Skin epidermis (tissue), 12 donors: ENCODE results near the gene OR1K1.
"Not testable (repeated sequence)": the region's sequence is repeated elsewhere in the genome, so short reads cannot be mapped to it uniquely, and the experiment has no call there.

Experiments
- H3K27ac ChIP-seq, 21 experiments: fragments of 200-600 bp; sonication (generic) in 11 of 21; one replicate each; pipeline ENCODE4 v1.5.0; 2020; ENCODE audit warnings: mild to moderate bottlenecking in 3 of 21, inconsistent platforms in 2 of 21, moderate library complexity in 2 of 21
- H3K4me3 ChIP-seq, 7 experiments: fragments of 200-600 bp; sonication (generic) in 2 of 7; one replicate each; pipeline ENCODE4 v1.5.0; 2020; ENCODE audit warnings: inconsistent platforms in 2 of 7, mild to moderate bottlenecking in 2 of 7, moderate library complexity in 1 of 7

The OR1K1 gene

GRCh38 chr9:122810306-122810946, 10.5 kb downstream of the OR1K1 start:
- Histone ChIP-seq H3K27ac (no peak overlapping the region), H3K4me3 (no peak overlapping the region)

GRCh38 chr9:122812736-122813135, 12.8 kb downstream of the OR1K1 start:
- no peak overlapping the region for H3K27ac ChIP-seq
- no peak overlapping the region for H3K4me3 ChIP-seq

- H3K4me3 ChIP-seq, result no peak overlapping the region
- no peak overlapping the region for H3K27ac ChIP-seq
These were observed 14.6 kb downstream of the OR1K1 start for GRCh38 chr9:122814545-122814944.

GRCh38 chr9:122815544-122815943, 15.6 kb downstream of the OR1K1 start:
- no peak overlapping the region for H3K4me3 ChIP-seq
- peak overlapping the region in 7 of 21 experiments; percentile 13 to 82 (median 63) for H3K27ac ChIP-seq

GRCh38 chr9:122816163-122816867, 16.4 kb downstream of the OR1K1 start:
- Histone ChIP-seq H3K4me3 (no peak overlapping the region), H3K27ac (peak overlapping the region in 15 of 21 experiments; percentile 2 to 82 (median 42))

GRCh38 chr9:122819326-122819725, 19.4 kb downstream of the OR1K1 start:
- Histone ChIP-seq H3K4me3 (no peak overlapping the region), H3K27ac (peak overlapping the region in 7 of 21 experiments; percentile 1 to 55 (median 22))

- Histone ChIP-seq H3K27ac (peak overlapping the region in 7 of 21 experiments; percentile 1 to 55 (median 22)), H3K4me3 (no peak overlapping the region)
These were observed 20.0 kb downstream of the OR1K1 start for GRCh38 chr9:122819791-122820489.

- peak overlapping the region in 1 of 21 experiments; percentile 16 for H3K27ac ChIP-seq
- H3K4me3 ChIP-seq, result no peak overlapping the region
These were observed 20.5 kb downstream of the OR1K1 start for GRCh38 chr9:122820490-122820845.

- peak overlapping the region in 3 of 21 experiments; percentile 7 to 33 (median 10) for H3K27ac ChIP-seq
These were observed 21.5 kb downstream of the OR1K1 start for GRCh38 chr9:122821278-122821943.

GRCh38 chr9:122822056-122822455, 22.1 kb downstream of the OR1K1 start:
- H3K4me3 ChIP-seq, result no peak overlapping the region
- H3K27ac ChIP-seq, result peak overlapping the region in 3 of 21 experiments; percentile 1 to 33 (median 10)

More at GRCh38 chr9:122821278-122821943, 21.5 kb downstream of the OR1K1 start:
- H3K4me3 ChIP-seq, result no peak overlapping the region

GRCh38 chr9:122822938-122823337, 23.0 kb downstream of the OR1K1 start:
- H3K4me3 ChIP-seq, result no peak overlapping the region
- no peak overlapping the region for H3K27ac ChIP-seq

- Histone ChIP-seq H3K27ac (peak overlapping the region; percentile 81 to 99 (median 96)), H3K4me3 (peak overlapping the region; percentile 59 to 95 (median 78))
These were observed 27.8 kb downstream of the OR1K1 start for GRCh38 chr9:122827761-122828093.

GRCh38 chr9:122828965-122829284, 29.0 kb downstream of the OR1K1 start:
- Histone ChIP-seq H3K4me3 (peak overlapping the region; percentile 59 to 95 (median 78)), H3K27ac (peak overlapping the region in 20 of 21 experiments; percentile 90 to 99 (median 96))

- Histone ChIP-seq H3K27ac (no peak overlapping the region), H3K4me3 (no peak overlapping the region)
These were observed 32.3 kb downstream of the OR1K1 start for GRCh38 chr9:122832194-122832593.

GRCh38 chr9:122835313-122835731, 35.4 kb downstream of the OR1K1 start:
- Histone ChIP-seq H3K4me3 (no peak overlapping the region), H3K27ac (peak overlapping the region in 3 of 21 experiments; percentile 3 to 58 (median 22))

GRCh38 chr9:122837266-122837850, 37.4 kb downstream of the OR1K1 start:
- H3K4me3 ChIP-seq, result no peak overlapping the region
- H3K27ac ChIP-seq, result no peak overlapping the region

GRCh38 chr9:122838441-122838840, 38.5 kb downstream of the OR1K1 start:
- not testable (repeated sequence) for H3K4me3 ChIP-seq

GRCh38 chr9:122841501-122841900, 41.6 kb downstream of the OR1K1 start:
- Histone ChIP-seq H3K27ac (no peak overlapping the region), H3K4me3 (no peak overlapping the region)

More at GRCh38 chr9:122838441-122838840, 38.5 kb downstream of the OR1K1 start:
- not testable (repeated sequence) for H3K27ac ChIP-seq

- Histone ChIP-seq H3K4me3 (no peak overlapping the region), H3K27ac (no peak overlapping the region)
These were observed 44.2 kb downstream of the OR1K1 start for GRCh38 chr9:122844137-122844536.

GRCh38 chr9:122845116-122845515, 45.2 kb downstream of the OR1K1 start:
- no peak overlapping the region for H3K27ac ChIP-seq

More at GRCh38 chr9:122845116-122845515, 45.2 kb downstream of the OR1K1 start:
- no peak overlapping the region for H3K4me3 ChIP-seq
